Measurements from ENCODE around the gene CCDC83. TPM values are rescaled to one million over a fixed set of nuclear protein-coding genes. Genes with fewer than 3 reads are reported as not detected.
"Not testable (repeated sequence)": the region's sequence is repeated elsewhere in the genome, so short reads cannot be mapped to it uniquely, and the experiment has no call there.

The CCDC83 gene
- total and polyA plus RNA-seq, 2 donors (not counting 1 experiment from before 2014, with no cell fraction given) = under 0.01 TPM; not detected in 1

DNA sequence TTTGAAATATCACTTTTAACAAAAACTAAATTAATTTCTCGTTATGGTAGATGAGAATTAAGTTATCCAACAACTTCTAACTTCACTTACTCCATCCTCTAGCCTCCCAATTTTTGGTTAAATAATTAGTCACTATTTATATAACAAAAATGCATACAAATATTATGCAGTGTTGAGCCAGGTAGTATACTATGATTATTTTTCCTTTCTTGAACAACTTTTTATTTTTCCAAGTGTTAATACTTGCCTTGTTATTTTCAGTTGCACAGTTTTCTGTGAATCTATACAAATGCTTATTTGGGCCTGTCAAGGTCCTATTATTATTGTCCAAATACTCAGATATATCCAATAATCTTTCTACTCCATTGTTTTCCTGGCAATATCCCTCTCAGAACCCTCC, 19.9 kb upstream of the CCDC83 start:
- no peak for DNase-seq (ENCODE audit: low read depth in 2 of 2)
- TF ChIP-seq EZH2 (IDR thresholded peaks at IDR 0.05; ENCODE audit: low read length, missing control alignments) = no peak
- TF ChIP-seq, protein P1, sequence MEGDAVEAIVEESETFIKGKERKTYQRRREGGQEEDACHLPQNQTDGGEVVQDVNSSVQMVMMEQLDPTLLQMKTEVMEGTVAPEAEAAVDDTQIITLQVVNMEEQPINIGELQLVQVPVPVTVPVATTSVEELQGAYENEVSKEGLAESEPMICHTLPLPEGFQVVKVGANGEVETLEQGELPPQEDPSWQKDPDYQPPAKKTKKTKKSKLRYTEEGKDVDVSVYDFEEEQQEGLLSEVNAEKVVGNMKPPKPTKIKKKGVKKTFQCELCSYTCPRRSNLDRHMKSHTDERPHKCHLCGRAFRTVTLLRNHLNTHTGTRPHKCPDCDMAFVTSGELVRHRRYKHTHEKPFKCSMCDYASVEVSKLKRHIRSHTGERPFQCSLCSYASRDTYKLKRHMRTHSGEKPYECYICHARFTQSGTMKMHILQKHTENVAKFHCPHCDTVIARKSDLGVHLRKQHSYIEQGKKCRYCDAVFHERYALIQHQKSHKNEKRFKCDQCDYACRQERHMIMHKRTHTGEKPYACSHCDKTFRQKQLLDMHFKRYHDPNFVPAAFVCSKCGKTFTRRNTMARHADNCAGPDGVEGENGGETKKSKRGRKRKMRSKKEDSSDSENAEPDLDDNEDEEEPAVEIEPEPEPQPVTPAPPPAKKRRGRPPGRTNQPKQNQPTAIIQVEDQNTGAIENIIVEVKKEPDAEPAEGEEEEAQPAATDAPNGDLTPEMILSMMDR (conservative IDR thresholded peaks at IDR 0.05 in 1 of 2, IDR thresholded peaks at IDR 0.05 in 1 of 2; ENCODE audit: low read depth in 1 of 2, low read length in 2 of 2) = no peak
- Histone ChIP-seq H3K4me1 (ENCODE audit: control insufficient read depth, extremely low read depth, insufficient read depth, low read length) (no peaks in the 10 kb centered on the region), H3K9me3 (ENCODE audit: control insufficient read depth, insufficient read depth, low read depth, low read length) (no peaks in the 10 kb centered on the region), H3K79me2 (ENCODE audit: control insufficient read depth, insufficient read depth, low read length) (no peaks in the 10 kb centered on the region), H3K9ac (ENCODE audit: insufficient read depth, low read length) (no peak overlapping the region), H2AFZ (ENCODE audit: low read length) (no peak overlapping the region), H3K36me3 (ENCODE audit: control insufficient read depth, insufficient read depth, low read length) (no peaks in the 10 kb centered on the region), H4K20me1 (ENCODE audit: control insufficient read depth, extremely low read depth, insufficient read depth, low read length) (no peaks in the 10 kb centered on the region), H3K4me2 (ENCODE audit: extremely low read depth, insufficient read depth, low read length) (no peak overlapping the region), H3K4me3 (replicated peaks in 1 of 4; ENCODE audit: control extremely low read depth in 1 of 4, insufficient read depth in 1 of 4, low read depth in 3 of 4, low read length in 4 of 4) (no peak overlapping the region), H3K27ac (ENCODE audit: insufficient read depth, low read length) (no peak overlapping the region), H3K27me3 (ENCODE audit: control insufficient read depth, insufficient read depth, low read length) (no peaks in the 10 kb centered on the region)

DNA sequence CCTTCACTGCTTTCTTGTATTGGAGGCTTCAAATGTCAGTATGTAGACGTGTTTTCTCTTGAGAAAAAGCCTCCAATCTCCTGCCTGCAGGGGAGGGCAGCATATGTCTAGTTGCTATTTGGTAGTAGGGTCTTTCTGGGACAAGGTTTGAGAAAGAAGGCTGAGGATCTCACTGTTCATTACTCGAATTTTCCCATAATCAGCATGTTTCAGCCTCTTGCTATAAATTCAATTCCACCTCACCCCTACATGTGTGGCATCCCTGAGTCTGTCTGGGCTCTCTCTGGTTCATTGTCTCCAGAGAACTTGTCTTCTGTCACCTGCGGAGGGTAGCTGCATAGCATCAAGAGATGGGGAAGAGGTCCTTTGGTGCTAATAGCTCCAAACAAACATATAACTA, 19.5 kb upstream of the CCDC83 start:
- no peak overlapping the region for H2AFZ ChIP-seq (ENCODE audit: low read length)
- H3K9ac ChIP-seq (ENCODE audit: insufficient read depth, low read length) = no peak overlapping the region
- TF ChIP-seq EZH2 (IDR thresholded peaks at IDR 0.05; ENCODE audit: low read length, missing control alignments) = no peak
- TF ChIP-seq, protein P1 (conservative IDR thresholded peaks at IDR 0.05 in 1 of 2, IDR thresholded peaks at IDR 0.05 in 1 of 2; ENCODE audit: low read depth in 1 of 2, low read length in 2 of 2) = no peak
- H3K4me1 ChIP-seq (ENCODE audit: control insufficient read depth, extremely low read depth, insufficient read depth, low read length) = no peaks in the 10 kb centered on the region
- DNase-seq (ENCODE audit: low read depth in 2 of 2) = no peak
- no peak overlapping the region for H3K4me3 ChIP-seq (replicated peaks in 1 of 4; ENCODE audit: control extremely low read depth in 1 of 4, insufficient read depth in 1 of 4, low read depth in 3 of 4, low read length in 4 of 4)
- H3K9me3 ChIP-seq (ENCODE audit: control insufficient read depth, insufficient read depth, low read depth, low read length) = no peaks in the 10 kb centered on the region
- no peaks in the 10 kb centered on the region for H3K36me3 ChIP-seq (ENCODE audit: control insufficient read depth, insufficient read depth, low read length)
- H3K27me3 ChIP-seq (ENCODE audit: control insufficient read depth, insufficient read depth, low read length) = no peaks in the 10 kb centered on the region
- no peaks in the 10 kb centered on the region for H3K79me2 ChIP-seq (ENCODE audit: control insufficient read depth, insufficient read depth, low read length)
- no peaks in the 10 kb centered on the region for H4K20me1 ChIP-seq (ENCODE audit: control insufficient read depth, extremely low read depth, insufficient read depth, low read length)
- no peak overlapping the region for H3K4me2 ChIP-seq (ENCODE audit: extremely low read depth, insufficient read depth, low read length)
- no peak overlapping the region for H3K27ac ChIP-seq (ENCODE audit: insufficient read depth, low read length)

DNA sequence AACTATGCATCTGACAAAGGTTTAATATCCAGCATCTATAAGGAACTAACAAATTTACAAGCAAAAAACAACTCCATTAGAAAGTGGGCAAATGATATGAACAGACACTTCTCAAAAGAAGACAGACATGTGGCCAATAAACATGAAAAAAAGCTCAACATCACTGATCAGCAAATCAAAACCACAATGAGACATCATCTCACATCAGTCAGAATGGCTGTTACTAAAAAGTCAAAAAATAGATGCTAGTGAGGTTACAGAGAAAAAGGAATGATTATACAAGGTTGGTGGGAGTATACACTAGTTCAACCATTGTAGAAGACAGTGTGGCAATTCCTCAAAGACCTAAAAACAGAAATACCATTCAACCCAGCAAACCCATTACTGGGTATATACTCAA, 14.3 kb upstream of the CCDC83 start:
- H3K36me3 ChIP-seq (ENCODE audit: control insufficient read depth, insufficient read depth, low read length); DNase-seq (ENCODE audit: low read depth in 2 of 2); H4K20me1 ChIP-seq (ENCODE audit: control insufficient read depth, extremely low read depth, insufficient read depth, low read length); H3K4me3 ChIP-seq (replicated peaks in 1 of 4; ENCODE audit: control extremely low read depth in 1 of 4, insufficient read depth in 1 of 4, low read depth in 3 of 4, low read length in 4 of 4); H3K9me3 ChIP-seq (ENCODE audit: control insufficient read depth, insufficient read depth, low read depth, low read length); H2AFZ ChIP-seq (ENCODE audit: low read length); H3K27me3 ChIP-seq (ENCODE audit: control insufficient read depth, insufficient read depth, low read length); H3K27ac ChIP-seq (ENCODE audit: insufficient read depth, low read length); H3K9ac ChIP-seq (ENCODE audit: insufficient read depth, low read length); H3K4me1 ChIP-seq (ENCODE audit: control insufficient read depth, extremely low read depth, insufficient read depth, low read length); H3K4me2 ChIP-seq (ENCODE audit: extremely low read depth, insufficient read depth, low read length); H3K79me2 ChIP-seq (ENCODE audit: control insufficient read depth, insufficient read depth, low read length): not testable (repeated sequence)

Data from fibroblast of lung (primary cell).